ENCODE data around the gene C3orf80.
"Not testable (repeated sequence)": the region's sequence is repeated elsewhere in the genome, so short reads cannot be mapped to it uniquely, and the experiment has no call there.

DNA sequence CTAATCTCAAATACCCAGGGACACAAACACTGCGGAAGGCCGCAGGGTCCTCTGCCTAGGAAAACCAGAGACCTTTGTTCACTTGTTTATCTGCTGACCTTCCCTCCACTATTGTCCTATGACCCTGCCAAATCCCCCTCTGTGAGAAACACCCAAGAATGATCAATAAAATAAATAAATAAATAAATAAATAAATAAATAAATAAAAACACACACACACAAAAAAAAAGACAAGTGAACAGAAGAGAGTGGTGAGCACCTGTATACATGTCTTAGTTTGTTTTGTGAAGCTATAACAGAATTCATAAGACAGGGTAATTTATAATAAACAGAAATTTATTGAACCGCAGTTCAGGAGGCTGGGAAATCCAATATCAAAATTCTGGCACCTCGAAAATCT is 45.8 kb upstream of the C3orf80 start:
- TF ChIP-seq, protein P1, sequence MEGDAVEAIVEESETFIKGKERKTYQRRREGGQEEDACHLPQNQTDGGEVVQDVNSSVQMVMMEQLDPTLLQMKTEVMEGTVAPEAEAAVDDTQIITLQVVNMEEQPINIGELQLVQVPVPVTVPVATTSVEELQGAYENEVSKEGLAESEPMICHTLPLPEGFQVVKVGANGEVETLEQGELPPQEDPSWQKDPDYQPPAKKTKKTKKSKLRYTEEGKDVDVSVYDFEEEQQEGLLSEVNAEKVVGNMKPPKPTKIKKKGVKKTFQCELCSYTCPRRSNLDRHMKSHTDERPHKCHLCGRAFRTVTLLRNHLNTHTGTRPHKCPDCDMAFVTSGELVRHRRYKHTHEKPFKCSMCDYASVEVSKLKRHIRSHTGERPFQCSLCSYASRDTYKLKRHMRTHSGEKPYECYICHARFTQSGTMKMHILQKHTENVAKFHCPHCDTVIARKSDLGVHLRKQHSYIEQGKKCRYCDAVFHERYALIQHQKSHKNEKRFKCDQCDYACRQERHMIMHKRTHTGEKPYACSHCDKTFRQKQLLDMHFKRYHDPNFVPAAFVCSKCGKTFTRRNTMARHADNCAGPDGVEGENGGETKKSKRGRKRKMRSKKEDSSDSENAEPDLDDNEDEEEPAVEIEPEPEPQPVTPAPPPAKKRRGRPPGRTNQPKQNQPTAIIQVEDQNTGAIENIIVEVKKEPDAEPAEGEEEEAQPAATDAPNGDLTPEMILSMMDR (conservative IDR thresholded peaks at IDR 0.05 in 1 of 2, IDR thresholded peaks at IDR 0.05 in 1 of 2; ENCODE audit: low read depth in 1 of 2, low read length in 2 of 2): not testable (repeated sequence)
- not testable (repeated sequence) for TF ChIP-seq EZH2 (IDR thresholded peaks at IDR 0.05; ENCODE audit: low read length, missing control alignments)

All from fibroblast of lung (primary cell).